ENCODE results near the gene AGTRAP.

The AGTRAP gene

DNA sequence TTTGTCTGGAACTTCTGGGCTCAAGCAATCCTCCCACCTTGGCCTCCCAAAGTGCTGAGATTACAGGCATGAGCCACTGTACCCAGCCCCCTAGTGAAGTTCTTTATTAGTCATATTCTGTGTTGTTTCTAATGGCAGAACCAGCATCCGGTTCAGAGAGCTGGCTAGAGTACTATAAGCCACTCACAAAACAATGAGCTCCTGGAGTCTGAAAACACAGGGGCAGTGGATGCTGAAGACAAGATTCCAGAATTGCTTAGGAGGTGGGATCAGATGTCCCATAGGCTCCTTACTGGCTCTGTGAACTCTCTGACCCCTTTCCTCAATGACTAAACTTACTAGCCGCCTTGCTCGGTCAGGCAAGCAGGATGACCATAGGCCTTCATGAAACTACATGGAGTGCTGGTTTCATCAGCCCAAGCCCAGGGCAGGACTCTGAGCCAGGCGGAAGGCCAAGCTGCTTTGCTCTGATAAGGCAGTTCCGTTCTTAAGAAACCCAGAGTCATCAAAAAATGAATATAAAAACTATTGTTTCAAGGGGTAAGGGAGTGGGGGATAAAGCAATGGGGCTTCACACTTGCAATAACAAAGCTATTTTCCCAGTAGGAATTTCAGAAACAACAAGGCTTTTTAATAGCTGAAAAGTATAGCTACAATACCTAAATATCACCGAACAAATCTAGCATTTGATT lies 61.7 kb downstream of the AGTRAP start:
- DNase-seq (ENCODE audit: low read depth in 2 of 3, low spot score in 1 of 3), result no peak

DNA sequence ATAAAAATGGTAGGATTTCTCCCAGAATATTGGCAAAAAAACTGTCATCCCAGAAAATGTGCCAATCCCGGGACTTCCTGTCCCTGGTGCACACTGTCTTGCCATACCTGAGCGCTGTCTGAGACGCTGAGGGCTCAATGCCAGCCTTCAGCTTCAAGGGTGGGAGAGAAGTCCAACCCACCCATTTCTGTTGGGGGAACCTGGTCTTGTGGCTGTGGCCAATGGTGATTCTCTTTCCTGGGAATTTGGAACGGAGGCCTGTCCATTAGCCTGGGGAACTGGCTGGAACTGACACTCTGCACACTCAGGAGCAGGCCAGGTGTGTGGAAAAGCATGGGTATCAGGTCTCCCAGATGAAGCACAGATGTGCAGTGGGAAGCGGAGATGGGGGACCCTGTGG lies 63.2 kb downstream of the AGTRAP start:
- no peak for DNase-seq (ENCODE audit: low read depth in 2 of 3, low spot score in 1 of 3)

GRCh38 chr1:11799896-11800295 lies 64.0 kb downstream of the AGTRAP start:
- DNase-seq (ENCODE audit: low read depth in 2 of 3, low spot score in 1 of 3), result no peak

DNA sequence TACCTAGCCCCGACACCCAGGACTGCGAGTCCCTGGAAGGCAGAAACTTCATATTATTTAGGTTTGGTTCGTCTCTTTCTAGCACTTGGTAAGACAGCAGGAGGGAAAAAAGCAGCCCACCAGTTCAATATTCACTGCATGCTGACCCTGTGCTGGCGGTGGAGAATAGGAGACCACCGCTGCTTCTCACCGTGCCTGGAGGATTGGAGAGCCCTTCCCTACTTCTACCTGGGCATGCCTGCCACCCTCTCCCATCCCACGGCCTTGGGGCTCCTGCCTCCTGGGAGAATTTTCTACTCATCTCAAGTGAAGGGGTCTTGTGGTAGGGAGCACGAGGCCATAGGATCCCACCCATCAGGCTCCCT lies 64.4 kb downstream of the AGTRAP start:
- DNase-seq (ENCODE audit: low read depth in 2 of 3, low spot score in 1 of 3), result no peak

All from stimulated activated CD4-positive, alpha-beta T cell treated with anti-CD3 and anti-CD28 coated beads, Interleukin-12 subunit alpha, Interleukin-12 subunit beta, amount 100 ng/mL, for 48 hours (primary cell).